ENCODE data around the gene MAGI3. TPM values are rescaled to one million over a fixed set of nuclear protein-coding genes. Genes with fewer than 3 reads are reported as not detected.
"Not testable (repeated sequence)": the region's sequence is repeated elsewhere in the genome, so short reads cannot be mapped to it uniquely, and the experiment has no call there.

The MAGI3 gene
- total and polyA plus RNA-seq, 4 donors: 2.8 to 21.7 (median 9.6) TPM

DNA sequence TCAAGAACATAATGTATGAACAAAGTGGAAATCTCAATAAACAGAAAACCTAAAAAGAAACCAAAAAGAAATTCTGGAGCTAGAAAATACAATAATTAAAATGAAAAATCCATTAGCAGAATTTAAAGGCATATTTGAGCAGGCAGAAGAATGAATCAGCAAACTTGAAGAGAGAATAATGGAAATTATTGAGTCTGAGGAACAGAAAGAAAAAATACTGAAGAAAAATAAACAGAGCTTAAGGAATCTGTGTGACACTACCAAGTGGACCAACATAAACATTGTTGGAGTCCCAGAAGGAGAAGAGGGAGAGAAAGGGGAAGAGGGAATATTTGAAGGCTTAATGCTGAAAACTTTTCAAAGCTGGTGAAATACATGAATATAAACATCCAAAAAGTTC is 54.5 kb downstream of the MAGI3 start:
- intact Hi-C loops (cut with DNase I): no loop called here
- ATAC-seq (ENCODE audit: low FRiP score) (no peak), DNase-seq (no peak)
- Histone ChIP-seq H3K27me3 (ENCODE audit: control insufficient read depth in 1 of 2, insufficient read depth in 2 of 2, low read length in 1 of 2) (no peaks in the 10 kb centered on the region), H3K27ac (ENCODE audit: low read depth in 1 of 2, low read length in 2 of 2) (no peak overlapping the region), H3K4me1 (ENCODE audit: control insufficient read depth in 1 of 2, insufficient read depth in 2 of 2, low read length in 2 of 2) (no peaks in the 10 kb centered on the region), H3K4me3 (ENCODE audit: low read length in 2 of 2) (no peak overlapping the region), H3K36me3 (ENCODE audit: control insufficient read depth in 1 of 2, insufficient read depth in 2 of 2, low read length in 1 of 2) (no peaks in the 10 kb centered on the region), H3K9me3 (ENCODE audit: control insufficient read depth, low read length) (no peaks in the 10 kb centered on the region)

- Histone ChIP-seq H3K4me1 (ENCODE audit: control insufficient read depth in 1 of 2, insufficient read depth in 2 of 2, low read length in 2 of 2) (no peaks in the 10 kb centered on the region), H3K27ac (ENCODE audit: low read depth in 1 of 2, low read length in 2 of 2) (no peak overlapping the region), H3K9me3 (ENCODE audit: control insufficient read depth, low read length) (no peaks in the 10 kb centered on the region), H3K36me3 (ENCODE audit: control insufficient read depth in 1 of 2, insufficient read depth in 2 of 2, low read length in 1 of 2) (no peaks in the 10 kb centered on the region), H3K27me3 (ENCODE audit: control insufficient read depth in 1 of 2, insufficient read depth in 2 of 2, low read length in 1 of 2) (no peaks in the 10 kb centered on the region), H3K4me3 (ENCODE audit: low read length in 2 of 2) (no peak overlapping the region)
- ATAC-seq (ENCODE audit: low FRiP score): no peak
- WGBS, 2 donors: 24 to 25% methylated on average over 1 of the region's 1 CpG
- intact Hi-C loops (cut with DNase I): no loop called here
- no peak for DNase-seq
Observed at GRCh38 chr1:113451710-113452109, 61.4 kb downstream of the MAGI3 start.

GRCh38 chr1:113452921-113453770 is 62.8 kb downstream of the MAGI3 start:
- WGBS, 2 donors: 67 to 69% methylated on average over 2 of the region's 2 CpGs
- ATAC-seq (ENCODE audit: low FRiP score) (no peak), DNase-seq (no peak)
- Histone ChIP-seq H3K27me3 (ENCODE audit: control insufficient read depth in 1 of 2, insufficient read depth in 2 of 2, low read length in 1 of 2) (no peaks in the 10 kb centered on the region), H3K4me3 (ENCODE audit: low read length in 2 of 2) (no peak overlapping the region), H3K27ac (ENCODE audit: low read depth in 1 of 2, low read length in 2 of 2) (no peak overlapping the region), H3K4me1 (ENCODE audit: control insufficient read depth in 1 of 2, insufficient read depth in 2 of 2, low read length in 2 of 2) (no peaks in the 10 kb centered on the region), H3K36me3 (ENCODE audit: control insufficient read depth in 1 of 2, insufficient read depth in 2 of 2, low read length in 1 of 2) (no peaks in the 10 kb centered on the region), H3K9me3 (ENCODE audit: control insufficient read depth, low read length) (no peaks in the 10 kb centered on the region)
- intact Hi-C loops (cut with DNase I): no loop called here

- WGBS, 2 donors: 81 to 83% methylated on average over 1 of the region's 1 CpG
- DNase-seq: no peak
- H3K36me3 ChIP-seq (ENCODE audit: control insufficient read depth in 1 of 2, insufficient read depth in 2 of 2, low read length in 1 of 2): no peaks in the 10 kb centered on the region
- intact Hi-C loops (cut with DNase I): no loop called here
- no peaks in the 10 kb centered on the region for H3K9me3 ChIP-seq (ENCODE audit: control insufficient read depth, low read length)
- no peaks in the 10 kb centered on the region for H3K27me3 ChIP-seq (ENCODE audit: control insufficient read depth in 1 of 2, insufficient read depth in 2 of 2, low read length in 1 of 2)
- no peak overlapping the region for H3K4me3 ChIP-seq (ENCODE audit: low read length in 2 of 2)
- no peaks in the 10 kb centered on the region for H3K4me1 ChIP-seq (ENCODE audit: control insufficient read depth in 1 of 2, insufficient read depth in 2 of 2, low read length in 2 of 2)
- no peak for ATAC-seq (ENCODE audit: low FRiP score)
- H3K27ac ChIP-seq (ENCODE audit: low read depth in 1 of 2, low read length in 2 of 2): no peak overlapping the region
Observed at GRCh38 chr1:113453771-113454083, 63.4 kb downstream of the MAGI3 start.

DNA sequence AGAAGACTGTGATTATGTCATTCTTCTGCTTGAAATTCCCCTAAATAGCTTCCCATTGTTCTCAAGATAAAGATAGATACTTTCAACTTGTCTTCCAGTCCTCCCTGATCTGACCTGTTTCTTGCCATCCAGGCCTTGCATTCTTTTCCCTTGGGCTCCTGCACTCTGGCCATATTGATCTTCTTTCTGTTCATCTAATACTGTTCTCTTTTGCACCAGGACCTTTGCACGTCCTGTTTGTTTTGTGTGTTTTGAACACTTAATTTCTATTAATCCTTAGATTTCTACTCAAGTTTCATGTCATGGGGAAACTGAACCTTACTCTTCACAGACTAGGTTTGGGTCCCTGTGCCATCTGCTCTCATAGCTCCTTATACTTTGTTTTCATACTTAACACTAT is 65.1 kb downstream of the MAGI3 start:
- H3K27ac ChIP-seq (ENCODE audit: low read depth in 1 of 2, low read length in 2 of 2): no peak overlapping the region
- H3K4me3 ChIP-seq (ENCODE audit: low read length in 2 of 2): no peak overlapping the region
- no peaks in the 10 kb centered on the region for H3K4me1 ChIP-seq (ENCODE audit: control insufficient read depth in 1 of 2, insufficient read depth in 2 of 2, low read length in 2 of 2)
- no peak for ATAC-seq (ENCODE audit: low FRiP score)
- intact Hi-C loops (cut with DNase I): no loop called here
- WGBS, 2 donors: 98 to 100% methylated on average over 1 of the region's 1 CpG
- no peaks in the 10 kb centered on the region for H3K27me3 ChIP-seq (ENCODE audit: control insufficient read depth in 1 of 2, insufficient read depth in 2 of 2, low read length in 1 of 2)
- DNase-seq: no peak
- H3K36me3 ChIP-seq (ENCODE audit: control insufficient read depth in 1 of 2, insufficient read depth in 2 of 2, low read length in 1 of 2): no peaks in the 10 kb centered on the region
- H3K9me3 ChIP-seq (ENCODE audit: control insufficient read depth, low read length): no peaks in the 10 kb centered on the region

- intact Hi-C loops (cut with DNase I): loop anchor here (2.0 kb wide), 1 partner anchor 66 kb away; the partner anchor contains the start of gene MAGI3 (in 2 of the 2)
- H3K27me3 ChIP-seq (ENCODE audit: control insufficient read depth in 1 of 2, insufficient read depth in 2 of 2, low read length in 1 of 2): no peaks in the 10 kb centered on the region
Observed at GRCh38 chr1:113456967-113457366, 66.7 kb downstream of the MAGI3 start.

GRCh38 chr1:113459279-113459678 is 69.0 kb downstream of the MAGI3 start:
- Histone ChIP-seq H3K9me3 (ENCODE audit: control insufficient read depth, low read length) (no peaks in the 10 kb centered on the region), H3K4me1 (ENCODE audit: control insufficient read depth in 1 of 2, insufficient read depth in 2 of 2, low read length in 2 of 2) (no peaks in the 10 kb centered on the region), H3K27me3 (ENCODE audit: control insufficient read depth in 1 of 2, insufficient read depth in 2 of 2, low read length in 1 of 2) (no peaks in the 10 kb centered on the region), H3K36me3 (ENCODE audit: control insufficient read depth in 1 of 2, insufficient read depth in 2 of 2, low read length in 1 of 2) (no peaks in the 10 kb centered on the region), H3K4me3 (ENCODE audit: low read length in 2 of 2) (no peak overlapping the region), H3K27ac (ENCODE audit: low read depth in 1 of 2, low read length in 2 of 2) (no peak overlapping the region)
- no peak for ATAC-seq (ENCODE audit: low FRiP score)
- no peak for DNase-seq
- intact Hi-C loops (cut with DNase I): no loop called here

More at GRCh38 chr1:113456967-113457366, 66.7 kb downstream of the MAGI3 start:
- Histone ChIP-seq H3K4me3 (ENCODE audit: low read length in 2 of 2) (no peak overlapping the region), H3K9me3 (ENCODE audit: control insufficient read depth, low read length) (no peaks in the 10 kb centered on the region), H3K36me3 (ENCODE audit: control insufficient read depth in 1 of 2, insufficient read depth in 2 of 2, low read length in 1 of 2) (no peaks in the 10 kb centered on the region), H3K4me1 (ENCODE audit: control insufficient read depth in 1 of 2, insufficient read depth in 2 of 2, low read length in 2 of 2) (no peaks in the 10 kb centered on the region), H3K27ac (ENCODE audit: low read depth in 1 of 2, low read length in 2 of 2) (no peak overlapping the region)
- DNase-seq: peak in 1 of 2 donors; percentile 53
- peak; percentile 90 for ATAC-seq (ENCODE audit: low FRiP score)
- 3 to 6% methylated on average over 2 of the region's 2 CpGs for WGBS, 2 donors

GRCh38 chr1:113467991-113468390 is 77.7 kb downstream of the MAGI3 start:
- H3K4me1 ChIP-seq (ENCODE audit: control insufficient read depth in 1 of 2, insufficient read depth in 2 of 2, low read length in 2 of 2): no peaks in the 10 kb centered on the region
- no peak for DNase-seq
- no peaks in the 10 kb centered on the region for H3K9me3 ChIP-seq (ENCODE audit: control insufficient read depth, low read length)
- no peak overlapping the region for H3K4me3 ChIP-seq (ENCODE audit: low read length in 2 of 2)
- no peaks in the 10 kb centered on the region for H3K36me3 ChIP-seq (ENCODE audit: control insufficient read depth in 1 of 2, insufficient read depth in 2 of 2, low read length in 1 of 2)
- H3K27me3 ChIP-seq (ENCODE audit: control insufficient read depth in 1 of 2, insufficient read depth in 2 of 2, low read length in 1 of 2): no peaks in the 10 kb centered on the region
- no peak overlapping the region for H3K27ac ChIP-seq (ENCODE audit: low read depth in 1 of 2, low read length in 2 of 2)
- no peak for ATAC-seq (ENCODE audit: low FRiP score)
- intact Hi-C loops (cut with DNase I): no loop called here

GRCh38 chr1:113478427-113479195 is 88.3 kb downstream of the MAGI3 start:
- peak in 1 of 2 donors; percentile 42 for DNase-seq
- 91 to 95% methylated on average over 10 of the region's 10 CpGs for WGBS, 2 donors
- intact Hi-C loops (cut with DNase I): not testable (repeated sequence)

More at GRCh38 chr1:113478427-113479195, 88.3 kb downstream of the MAGI3 start:
- H3K27me3 ChIP-seq (ENCODE audit: control insufficient read depth in 1 of 2, insufficient read depth in 2 of 2, low read length in 1 of 2); H3K4me3 ChIP-seq (ENCODE audit: low read length in 2 of 2); H3K36me3 ChIP-seq (ENCODE audit: control insufficient read depth in 1 of 2, insufficient read depth in 2 of 2, low read length in 1 of 2); H3K27ac ChIP-seq (ENCODE audit: low read depth in 1 of 2, low read length in 2 of 2); H3K9me3 ChIP-seq (ENCODE audit: control insufficient read depth, low read length); H3K4me1 ChIP-seq (ENCODE audit: control insufficient read depth in 1 of 2, insufficient read depth in 2 of 2, low read length in 2 of 2); ATAC-seq (ENCODE audit: low FRiP score): not testable (repeated sequence)

Measured in aorta (tissue), 5 donors.